Stomach smooth muscle (tissue), 2 donors: ENCODE data around the gene SLC13A5.

Experiments used
- H3K27ac ChIP-seq: one replicate; pipeline ENCODE4 v1.7.0; 2013; ENCODE audit warnings: mild to moderate bottlenecking, low read length, inconsistent platforms
- H3K27me3 ChIP-seq, 2 donors: one replicate each; pipeline ENCODE4 v1.7.0; 2013; ENCODE audit warnings: low read length in 2 of 2; ENCODE audit not compliant: insufficient read depth in 2 of 2, control insufficient read depth in 1 of 2
- H3K36me3 ChIP-seq, 2 donors: one replicate each; pipeline ENCODE4 v1.7.0; 2013; ENCODE audit warnings: low read length in 2 of 2; ENCODE audit not compliant: control insufficient read depth in 2 of 2, insufficient read depth in 2 of 2
- H3K4me1 ChIP-seq: one replicate; pipeline ENCODE4 v1.7.0; 2013; ENCODE audit warnings: low read length; ENCODE audit not compliant: control insufficient read depth, insufficient read depth
- H3K4me3 ChIP-seq, 2 donors: one replicate each; pipeline ENCODE4 v1.7.0; 2013; ENCODE audit warnings: low read length in 2 of 2
- H3K9ac ChIP-seq, 2 donors: one replicate each; pipeline ENCODE4 v1.7.0; 2013; ENCODE audit warnings: low read length in 2 of 2, mild to moderate bottlenecking in 1 of 2
- H3K9me3 ChIP-seq, 2 donors: one replicate each; pipeline ENCODE4 v1.7.0; 2013; ENCODE audit warnings: low read length in 2 of 2; ENCODE audit not compliant: control insufficient read depth in 2 of 2
- donor health status: healthy.
- donor health status: Pancreatic carcinoma.

The SLC13A5 gene

GRCh38 chr17:6651919-6652452 lies 61.2 kb downstream of the SLC13A5 start:
- Histone ChIP-seq H3K4me1 (peaks cover 25% of the 10 kb centered on the region), H3K9me3 (peaks cover 0 to 3% of the 10 kb centered on the region in 2 donors), H3K27ac (peak overlapping the region; percentile 85), H3K9ac (peak overlapping the region; percentile 60 to 82), H3K4me3 (peak overlapping the region; percentile 91 to 99), H3K27me3 (peaks cover 20 to 22% of the 10 kb centered on the region in 2 donors), H3K36me3 (peaks cover 3 to 14% of the 10 kb centered on the region in 2 donors)

- H3K9ac ChIP-seq: peak within 1 kb of the TSS; percentile 82 to 97
These were observed 61.7 kb downstream of the SLC13A5 start, which contains the start of the genes C17orf100 and MED31 for GRCh38 chr17:6651354-6651918. TSS of gene C17orf100 (plus strand) at chr17:6651762. CDS start at chr17:6651914, 152 bp downstream. TSS of gene MED31 (minus strand) at chr17:6651605. CDS start at chr17:6651528, 77 bp downstream.

GRCh38 chr17:6648181-6648580 lies 65.0 kb downstream of the SLC13A5 start:
- Histone ChIP-seq H3K9me3 (no peaks in the 10 kb centered on the region), H3K4me1 (peaks cover 16% of the 10 kb centered on the region), H3K27me3 (peaks cover 0 to 2% of the 10 kb centered on the region in 2 donors), H3K4me3 (no peak overlapping the region), H3K27ac (no peak overlapping the region), H3K9ac (no peak overlapping the region), H3K36me3 (peaks cover 12 to 27% of the 10 kb centered on the region in 2 donors)

More at GRCh38 chr17:6651354-6651918, 61.7 kb downstream of the SLC13A5 start, which contains the start of the genes C17orf100 and MED31:
- Histone ChIP-seq H3K36me3 (peaks cover 3 to 14% of the 10 kb centered on the region in 2 donors), H3K27me3 (peaks cover 20 to 22% of the 10 kb centered on the region in 2 donors), H3K9me3 (peaks cover 0 to 3% of the 10 kb centered on the region in 2 donors), H3K4me3 (peak within 1 kb of the TSS; percentile 91 to 99), H3K4me1 (peaks cover 25% of the 10 kb centered on the region), H3K27ac (peak within 1 kb of the TSS; percentile 85)

- Histone ChIP-seq H3K9me3 (no peaks in the 10 kb centered on the region), H3K4me1 (peaks cover 20% of the 10 kb centered on the region), H3K27me3 (no peaks in the 10 kb centered on the region), H3K36me3 (peaks cover 12 to 23% of the 10 kb centered on the region in 2 donors), H3K27ac (no peak overlapping the region), H3K9ac (no peak overlapping the region), H3K4me3 (no peak overlapping the region)
These were observed 69.6 kb downstream of the SLC13A5 start for GRCh38 chr17:6643451-6644125.

- H3K9ac ChIP-seq: no peak overlapping the region
- H3K9me3 ChIP-seq: no peaks in the 10 kb centered on the region
- H3K27ac ChIP-seq: no peak overlapping the region
- H3K4me1 ChIP-seq: peaks cover 25% of the 10 kb centered on the region
- peaks cover 9 to 17% of the 10 kb centered on the region in 2 donors for H3K36me3 ChIP-seq
- no peak overlapping the region for H3K4me3 ChIP-seq
- H3K27me3 ChIP-seq: no peaks in the 10 kb centered on the region
These were observed 70.6 kb downstream of the SLC13A5 start for GRCh38 chr17:6642592-6642991.

GRCh38 chr17:6641247-6641863 lies 71.8 kb downstream of the SLC13A5 start:
- H3K27ac ChIP-seq: peak overlapping the region; percentile 75
- peak overlapping the region; percentile 75 to 86 for H3K9ac ChIP-seq
- H3K36me3 ChIP-seq: peaks cover 9 to 13% of the 10 kb centered on the region in 2 donors
- peaks cover 25% of the 10 kb centered on the region for H3K4me1 ChIP-seq
- H3K4me3 ChIP-seq: peak overlapping the region; percentile 74 to 96
- H3K9me3 ChIP-seq: no peaks in the 10 kb centered on the region
- no peaks in the 10 kb centered on the region for H3K27me3 ChIP-seq

- Histone ChIP-seq H3K9ac (peak within 1 kb of the TSS; percentile 75 to 86), H3K9me3 (no peaks in the 10 kb centered on the region), H3K27me3 (no peaks in the 10 kb centered on the region), H3K27ac (peak within 1 kb of the TSS; percentile 75), H3K36me3 (peaks cover 9% of the 10 kb centered on the region in 2 donors), H3K4me1 (peaks cover 25% of the 10 kb centered on the region), H3K4me3 (peak within 1 kb of the TSS; percentile 74 to 96)
These were observed 72.5 kb downstream of the SLC13A5 start, which contains the start of the genes KIAA0753 and TXNDC17 for GRCh38 chr17:6640536-6641246. TSS of gene KIAA0753 (minus strand) at chr17:6640711. CDS start at chr17:6635103, 5,608 bp downstream. TSS of gene TXNDC17 (plus strand) at chr17:6641060. CDS start at chr17:6641083, 23 bp downstream.

GRCh38 chr17:6639586-6640535 lies 73.3 kb downstream of the SLC13A5 start:
- peaks cover 4 to 9% of the 10 kb centered on the region in 2 donors for H3K36me3 ChIP-seq
- no peaks in the 10 kb centered on the region for H3K27me3 ChIP-seq
- no peaks in the 10 kb centered on the region for H3K9me3 ChIP-seq
- peak overlapping the region; percentile 75 to 86 for H3K9ac ChIP-seq
- H3K4me1 ChIP-seq: peaks cover 25% of the 10 kb centered on the region
- peak overlapping the region; percentile 75 for H3K27ac ChIP-seq
- H3K4me3 ChIP-seq: peak overlapping the region; percentile 74 to 96

- Histone ChIP-seq H3K4me3 (peak overlapping the region; percentile 74 to 96), H3K9me3 (no peaks in the 10 kb centered on the region), H3K27ac (no peak overlapping the region), H3K4me1 (peaks cover 25% of the 10 kb centered on the region), H3K9ac (peak overlapping the region; percentile 75 to 86), H3K36me3 (peaks cover 0 to 3% of the 10 kb centered on the region in 2 donors), H3K27me3 (no peaks in the 10 kb centered on the region)
These were observed 74.1 kb downstream of the SLC13A5 start for GRCh38 chr17:6639014-6639585.
